GM23338 (cell line): ENCODE results near the gene NDUFA12. TPM values are rescaled to one million over a fixed set of nuclear protein-coding genes. Genes with fewer than 3 reads are reported as not detected.
A peak's percentile ranks its signal among the peaks of the same experiment; 100 is the strongest.
"Not testable (repeated sequence)": the region's sequence is repeated elsewhere in the genome, so short reads cannot be mapped to it uniquely, and the experiment has no call there.

Experiments
- ATAC-seq: fragments of 200-7000 bp; cut with Tn5 transposase; 3 replicates; pipeline ENCODE4 v1.9.1; 2020
- DNase-seq: peaks from one replicate; pipeline ENCODE4 v3.0.0-alpha.2; 2015; ENCODE audit warnings: low spot score
- H2AFZ ChIP-seq: fragments of 200-600 bp; sonication (generic); 2 replicates; pipeline ENCODE4 v1.8.0; 2016; ENCODE audit warnings: antibody characterized with exemption, mild to moderate bottlenecking, moderate library complexity
- H3F3A ChIP-seq: fragments of 200-600 bp; sonication (generic); replicated peaks from 2 replicates; pipeline ENCODE4 v1.8.0; 2017; ENCODE audit warnings: antibody characterized with exemption, mixed run types, low read depth
- H3K27ac ChIP-seq: fragments of 200-600 bp; sonication (generic); 2 replicates; pipeline ENCODE4 v1.6.1; 2016; ENCODE audit warnings: low read depth
- H3K27me3 ChIP-seq: fragments of 200-600 bp; sonication (generic); 2 replicates; pipeline ENCODE4 v1.8.0; 2016; ENCODE audit warnings: mild to moderate bottlenecking, mixed run types, moderate library complexity; ENCODE audit not compliant: insufficient read depth
- H3K36me3 ChIP-seq: fragments of 200-600 bp; sonication (generic); 2 replicates; pipeline ENCODE4 v1.8.0; 2016; ENCODE audit warnings: mild to moderate bottlenecking; ENCODE audit not compliant: insufficient read depth
- H3K4me1 ChIP-seq: fragments of 200-600 bp; sonication (generic); 2 replicates; pipeline ENCODE4 v1.8.0; 2016; ENCODE audit warnings: mild to moderate bottlenecking, moderate library complexity; ENCODE audit not compliant: insufficient read depth
- H3K4me2 ChIP-seq: fragments of 200-600 bp; sonication (generic); 2 replicates; pipeline ENCODE4 v1.7.1; 2017; ENCODE audit warnings: mixed run types
- H3K4me3 ChIP-seq: fragments of 200-600 bp; sonication (generic); 2 replicates; pipeline ENCODE4 v1.6.1; 2016; ENCODE audit warnings: mixed run types
- H3K79me2 ChIP-seq: fragments of 200-600 bp; sonication (generic); replicated peaks from 2 replicates; pipeline ENCODE4 v1.8.0; 2017; ENCODE audit warnings: mild to moderate bottlenecking; ENCODE audit not compliant: insufficient read depth
- H3K9me2 ChIP-seq: fragments of 200-600 bp; sonication (generic); 2 replicates; pipeline ENCODE4 v1.8.0; 2017; ENCODE audit not compliant: insufficient read depth
- H4K20me1 ChIP-seq: fragments of 200-600 bp; sonication (generic); replicated peaks from 2 replicates; pipeline ENCODE4 v1.8.0; 2017; ENCODE audit warnings: mild to moderate bottlenecking; ENCODE audit not compliant: insufficient read depth
- H3K27ac Mint-ChIP-seq: 2 replicates; pipeline ENCODE4 v1.8.0; 2020; ENCODE audit warnings: inconsistent platforms, mild to moderate bottlenecking, moderate library complexity, mixed read lengths
- H3K27me3 Mint-ChIP-seq: 3 replicates; pipeline ENCODE4 v1.8.0; 2022; ENCODE audit warnings: low read depth, mild to moderate bottlenecking, moderate library complexity, mixed read lengths, inconsistent platforms; ENCODE audit not compliant: insufficient read depth, poor library complexity
- H3K36me3 Mint-ChIP-seq: 3 replicates; pipeline ENCODE4 v1.8.0; 2021; ENCODE audit warnings: low read depth, mild to moderate bottlenecking, inconsistent platforms, moderate library complexity, mixed read lengths
- H3K4me1 Mint-ChIP-seq: 3 replicates; pipeline ENCODE4 v1.8.0; 2020; ENCODE audit warnings: mild to moderate bottlenecking, inconsistent platforms, mixed read lengths
- H3K4me3 Mint-ChIP-seq: 3 replicates; pipeline ENCODE4 v1.8.0; 2021; ENCODE audit warnings: moderate library complexity, mild to moderate bottlenecking, inconsistent platforms, mixed read lengths
- H3K9me3 Mint-ChIP-seq: 3 replicates; pipeline ENCODE4 v1.8.0; 2020; ENCODE audit warnings: moderate library complexity, mild to moderate bottlenecking, inconsistent platforms, mixed read lengths
- EZH2 ChIP-seq: fragments of 200-600 bp; sonication (generic); IDR thresholded peaks from one replicate; pipeline ENCODE4 v1.8.0; 2017; ENCODE audit warnings: antibody characterized with exemption, mild to moderate bottlenecking, low read depth; ENCODE audit not compliant: unreplicated experiment
- EZH2phosphoT487 ChIP-seq: fragments of 200-600 bp; sonication (generic); IDR thresholded peaks from one replicate; pipeline ENCODE4 v1.8.1; 2018; ENCODE audit warnings: antibody characterized with exemption; ENCODE audit not compliant: unreplicated experiment
- NANOG ChIP-seq: IDR thresholded peaks from 2 replicates; pipeline ENCODE4 v1.6.1; 2016; ENCODE audit warnings: antibody characterized with exemption, borderline replicate concordance
- ZNF114 ChIP-seq: fragments of 250-450 bp; sonication (Bioruptor Pico); IDR thresholded peaks from 2 replicates; pipeline ENCODE4 v1.5.0; 2020; ENCODE audit warnings: mild to moderate bottlenecking, moderate library complexity
- polyA plus RNA-seq: library from polyadenylated mRNA; unstranded; fragments of >200 nt; fragmentation: Nextera tagmentation; extraction: Ambion mirVana; gene quantifications from 2 replicates; pipeline ENCODE4 v1.2.1, GENCODE V29; 2016
- total RNA-seq: library from RNA; depleted of rRNA; stranded (reverse); fragments of >200 nt; shearing (Covaris generic); gene quantifications from 2 replicates; pipeline ENCODE4 v1.2.3, GENCODE V29; 2014
- TF ChIP-seq, protein P1 (sequence below): fragments of 250-450 bp; sonication (Bioruptor Pico); IDR thresholded peaks from 2 replicates; pipeline ENCODE4 v1.5.0; 2020; ENCODE audit warnings: mild to moderate bottlenecking, moderate library complexity
- TF ChIP-seq, protein P2 (sequence below): IDR thresholded peaks from one replicate; pipeline ENCODE4 v1.6.1; 2018; ENCODE audit warnings: antibody characterized with exemption; ENCODE audit not compliant: unreplicated experiment

Gene NDUFA12
- total and polyA plus RNA-seq, 2 experiments from 2014 or later: 84.9 to 386 TPM

DNA sequence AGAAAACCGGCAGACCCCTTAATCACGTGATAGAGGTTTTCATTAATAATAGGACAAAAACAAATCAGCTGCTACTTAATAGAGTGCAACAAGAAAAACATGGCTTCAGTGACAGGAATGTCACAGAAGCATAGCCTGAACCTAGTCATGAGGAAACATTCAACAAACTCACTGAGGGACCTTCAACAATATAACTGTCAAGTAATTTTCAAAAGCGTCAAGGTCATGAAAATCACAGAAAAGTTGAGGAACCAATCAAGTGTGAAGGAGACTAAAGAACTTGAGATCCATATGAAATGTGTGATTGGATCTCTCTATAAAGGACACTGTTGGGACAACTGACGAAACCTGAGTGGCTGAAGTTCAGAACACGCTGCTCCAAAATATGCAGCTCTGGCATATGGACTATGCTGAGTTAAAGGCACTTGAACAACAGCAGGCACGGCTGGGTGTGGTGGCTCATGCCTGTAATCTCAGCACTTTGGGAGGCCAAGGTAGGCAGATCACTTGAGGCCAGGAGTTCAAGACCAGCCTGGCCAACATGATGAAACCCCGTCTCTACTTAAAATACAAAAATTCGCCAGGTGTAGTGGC, 16.3 kb downstream of the NDUFA12 start:
- H3K4me2 ChIP-seq: no peak overlapping the region
- Mint-ChIP-seq H3K36me3 (0 out of 3 replicates have a peak, but pooled peaks cover 5% of the 10 kb centered on the region), H3K4me3 (no peak overlapping the region), H3K27ac (peak overlapping the region; percentile 30; the same call in 1 of the 2 replicates), H3K27me3 (peaks cover 1% of the 10 kb centered on the region), H3K4me1 (peaks cover 12% of the 10 kb centered on the region), H3K9me3 (no peaks in the 10 kb centered on the region)
- H3K27me3 ChIP-seq: no peaks in the 10 kb centered on the region
- H4K20me1 ChIP-seq: no peaks in the 10 kb centered on the region
- TF ChIP-seq ZNF114 (CRISPR knock-in tag) (no peak), NANOG (no peak), EZH2 (no peak), EZH2phosphoT487 (no peak)
- TF ChIP-seq, protein P1, sequence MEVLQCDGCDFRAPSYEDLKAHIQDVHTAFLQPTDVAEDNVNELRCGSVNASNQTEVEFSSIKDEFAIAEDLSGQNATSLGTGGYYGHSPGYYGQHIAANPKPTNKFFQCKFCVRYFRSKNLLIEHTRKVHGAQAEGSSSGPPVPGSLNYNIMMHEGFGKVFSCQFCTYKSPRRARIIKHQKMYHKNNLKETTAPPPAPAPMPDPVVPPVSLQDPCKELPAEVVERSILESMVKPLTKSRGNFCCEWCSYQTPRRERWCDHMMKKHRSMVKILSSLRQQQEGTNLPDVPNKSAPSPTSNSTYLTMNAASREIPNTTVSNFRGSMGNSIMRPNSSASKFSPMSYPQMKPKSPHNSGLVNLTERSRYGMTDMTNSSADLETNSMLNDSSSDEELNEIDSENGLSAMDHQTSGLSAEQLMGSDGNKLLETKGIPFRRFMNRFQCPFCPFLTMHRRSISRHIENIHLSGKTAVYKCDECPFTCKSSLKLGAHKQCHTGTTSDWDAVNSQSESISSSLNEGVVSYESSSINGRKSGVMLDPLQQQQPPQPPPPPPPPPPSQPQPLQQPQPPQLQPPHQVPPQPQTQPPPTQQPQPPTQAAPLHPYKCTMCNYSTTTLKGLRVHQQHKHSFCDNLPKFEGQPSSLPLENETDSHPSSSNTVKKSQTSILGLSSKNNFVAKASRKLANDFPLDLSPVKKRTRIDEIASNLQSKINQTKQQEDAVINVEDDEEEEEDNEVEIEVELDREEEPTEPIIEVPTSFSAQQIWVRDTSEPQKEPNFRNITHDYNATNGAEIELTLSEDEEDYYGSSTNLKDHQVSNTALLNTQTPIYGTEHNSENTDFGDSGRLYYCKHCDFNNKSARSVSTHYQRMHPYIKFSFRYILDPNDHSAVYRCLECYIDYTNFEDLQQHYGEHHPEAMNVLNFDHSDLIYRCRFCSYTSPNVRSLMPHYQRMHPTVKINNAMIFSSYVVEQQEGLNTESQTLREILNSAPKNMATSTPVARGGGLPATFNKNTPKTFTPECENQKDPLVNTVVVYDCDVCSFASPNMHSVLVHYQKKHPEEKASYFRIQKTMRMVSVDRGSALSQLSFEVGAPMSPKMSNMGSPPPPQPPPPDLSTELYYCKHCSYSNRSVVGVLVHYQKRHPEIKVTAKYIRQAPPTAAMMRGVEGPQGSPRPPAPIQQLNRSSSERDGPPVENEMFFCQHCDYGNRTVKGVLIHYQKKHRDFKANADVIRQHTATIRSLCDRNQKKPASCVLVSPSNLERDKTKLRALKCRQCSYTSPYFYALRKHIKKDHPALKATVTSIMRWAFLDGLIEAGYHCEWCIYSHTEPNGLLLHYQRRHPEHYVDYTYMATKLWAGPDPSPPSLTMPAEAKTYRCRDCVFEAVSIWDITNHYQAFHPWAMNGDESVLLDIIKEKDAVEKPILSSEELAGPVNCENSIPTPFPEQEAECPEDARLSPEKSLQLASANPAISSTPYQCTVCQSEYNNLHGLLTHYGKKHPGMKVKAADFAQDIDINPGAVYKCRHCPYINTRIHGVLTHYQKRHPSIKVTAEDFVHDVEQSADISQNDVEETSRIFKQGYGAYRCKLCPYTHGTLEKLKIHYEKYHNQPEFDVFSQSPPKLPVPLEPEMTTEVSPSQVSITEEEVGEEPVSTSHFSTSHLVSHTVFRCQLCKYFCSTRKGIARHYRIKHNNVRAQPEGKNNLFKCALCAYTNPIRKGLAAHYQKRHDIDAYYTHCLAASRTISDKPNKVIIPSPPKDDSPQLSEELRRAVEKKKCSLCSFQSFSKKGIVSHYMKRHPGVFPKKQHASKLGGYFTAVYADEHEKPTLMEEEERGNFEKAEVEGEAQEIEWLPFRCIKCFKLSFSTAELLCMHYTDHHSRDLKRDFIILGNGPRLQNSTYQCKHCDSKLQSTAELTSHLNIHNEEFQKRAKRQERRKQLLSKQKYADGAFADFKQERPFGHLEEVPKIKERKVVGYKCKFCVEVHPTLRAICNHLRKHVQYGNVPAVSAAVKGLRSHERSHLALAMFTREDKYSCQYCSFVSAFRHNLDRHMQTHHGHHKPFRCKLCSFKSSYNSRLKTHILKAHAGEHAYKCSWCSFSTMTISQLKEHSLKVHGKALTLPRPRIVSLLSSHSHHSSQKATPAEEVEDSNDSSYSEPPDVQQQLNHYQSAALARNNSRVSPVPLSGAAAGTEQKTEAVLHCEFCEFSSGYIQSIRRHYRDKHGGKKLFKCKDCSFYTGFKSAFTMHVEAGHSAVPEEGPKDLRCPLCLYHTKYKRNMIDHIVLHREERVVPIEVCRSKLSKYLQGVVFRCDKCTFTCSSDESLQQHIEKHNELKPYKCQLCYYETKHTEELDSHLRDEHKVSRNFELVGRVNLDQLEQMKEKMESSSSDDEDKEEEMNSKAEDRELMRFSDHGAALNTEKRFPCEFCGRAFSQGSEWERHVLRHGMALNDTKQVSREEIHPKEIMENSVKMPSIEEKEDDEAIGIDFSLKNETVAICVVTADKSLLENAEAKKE (CRISPR knock-in tag): no peak
- TF ChIP-seq, protein P2, sequence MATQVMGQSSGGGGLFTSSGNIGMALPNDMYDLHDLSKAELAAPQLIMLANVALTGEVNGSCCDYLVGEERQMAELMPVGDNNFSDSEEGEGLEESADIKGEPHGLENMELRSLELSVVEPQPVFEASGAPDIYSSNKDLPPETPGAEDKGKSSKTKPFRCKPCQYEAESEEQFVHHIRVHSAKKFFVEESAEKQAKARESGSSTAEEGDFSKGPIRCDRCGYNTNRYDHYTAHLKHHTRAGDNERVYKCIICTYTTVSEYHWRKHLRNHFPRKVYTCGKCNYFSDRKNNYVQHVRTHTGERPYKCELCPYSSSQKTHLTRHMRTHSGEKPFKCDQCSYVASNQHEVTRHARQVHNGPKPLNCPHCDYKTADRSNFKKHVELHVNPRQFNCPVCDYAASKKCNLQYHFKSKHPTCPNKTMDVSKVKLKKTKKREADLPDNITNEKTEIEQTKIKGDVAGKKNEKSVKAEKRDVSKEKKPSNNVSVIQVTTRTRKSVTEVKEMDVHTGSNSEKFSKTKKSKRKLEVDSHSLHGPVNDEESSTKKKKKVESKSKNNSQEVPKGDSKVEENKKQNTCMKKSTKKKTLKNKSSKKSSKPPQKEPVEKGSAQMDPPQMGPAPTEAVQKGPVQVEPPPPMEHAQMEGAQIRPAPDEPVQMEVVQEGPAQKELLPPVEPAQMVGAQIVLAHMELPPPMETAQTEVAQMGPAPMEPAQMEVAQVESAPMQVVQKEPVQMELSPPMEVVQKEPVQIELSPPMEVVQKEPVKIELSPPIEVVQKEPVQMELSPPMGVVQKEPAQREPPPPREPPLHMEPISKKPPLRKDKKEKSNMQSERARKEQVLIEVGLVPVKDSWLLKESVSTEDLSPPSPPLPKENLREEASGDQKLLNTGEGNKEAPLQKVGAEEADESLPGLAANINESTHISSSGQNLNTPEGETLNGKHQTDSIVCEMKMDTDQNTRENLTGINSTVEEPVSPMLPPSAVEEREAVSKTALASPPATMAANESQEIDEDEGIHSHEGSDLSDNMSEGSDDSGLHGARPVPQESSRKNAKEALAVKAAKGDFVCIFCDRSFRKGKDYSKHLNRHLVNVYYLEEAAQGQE: no peak
- H3K4me1 ChIP-seq: 0 out of 2 replicates have a peak, but pooled peaks cover 6% of the 10 kb centered on the region
- no peak overlapping the region for H2AFZ ChIP-seq
- no peaks in the 10 kb centered on the region for H3F3A ChIP-seq
- no peaks in the 10 kb centered on the region; the same call in 1 of the 2 replicates for H3K79me2 ChIP-seq
- H3K36me3 ChIP-seq: no peaks in the 10 kb centered on the region
- no peak for ATAC-seq
- H3K4me3 ChIP-seq: no peak overlapping the region
- H3K9me2 ChIP-seq: no peaks in the 10 kb centered on the region
- H3K27ac ChIP-seq: no peak overlapping the region
- DNase-seq: no peak

DNA sequence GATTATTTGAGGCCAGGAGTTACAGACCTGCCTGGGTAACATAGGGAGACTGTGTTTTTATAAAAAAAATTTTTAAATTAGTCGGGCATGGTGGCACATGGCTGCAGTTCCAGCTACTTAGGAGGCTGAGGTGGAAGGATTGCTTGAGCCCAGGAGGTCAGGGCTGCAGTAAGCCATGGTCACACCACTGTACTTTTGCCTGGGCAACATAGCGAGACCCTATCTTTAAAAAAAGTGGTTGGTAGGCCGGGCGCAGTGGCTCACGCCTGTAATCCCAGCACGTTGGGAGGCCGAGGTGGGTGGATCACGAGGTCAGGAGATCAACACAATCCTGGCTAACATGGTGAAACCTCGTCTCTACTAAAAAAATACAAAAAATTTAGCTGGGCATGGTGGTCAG, 18.4 kb downstream of the NDUFA12 start:
- H3K36me3 Mint-ChIP-seq, H3K27ac ChIP-seq, H3K27me3 Mint-ChIP-seq: not testable (repeated sequence)

More for the DNA sequence above, 18.4 kb downstream of the NDUFA12 start:
- H3K9me3 Mint-ChIP-seq, H3K79me2 ChIP-seq, H3K4me2 ChIP-seq, H3K9me2 ChIP-seq, H3K36me3 ChIP-seq, H3K4me1 ChIP-seq, ATAC-seq, H3F3A ChIP-seq, H4K20me1 ChIP-seq, H3K27me3 ChIP-seq, DNase-seq, H2AFZ ChIP-seq, H3K4me3 Mint-ChIP-seq, H3K27ac Mint-ChIP-seq, H3K4me3 ChIP-seq: not testable (repeated sequence)
- H3K4me1 Mint-ChIP-seq: peaks cover 12% of the 10 kb centered on the region
